ENCODE data around the gene KRTAP26-1. TPM values are rescaled to one million over a fixed set of nuclear protein-coding genes. Genes with fewer than 3 reads are reported as not detected.

KRTAP26-1 gene
- total RNA-seq (not detected), total RNA-seq (0 reads per million in 29 experiments)
- total RNA-seq (2013), result not detected

DNA sequence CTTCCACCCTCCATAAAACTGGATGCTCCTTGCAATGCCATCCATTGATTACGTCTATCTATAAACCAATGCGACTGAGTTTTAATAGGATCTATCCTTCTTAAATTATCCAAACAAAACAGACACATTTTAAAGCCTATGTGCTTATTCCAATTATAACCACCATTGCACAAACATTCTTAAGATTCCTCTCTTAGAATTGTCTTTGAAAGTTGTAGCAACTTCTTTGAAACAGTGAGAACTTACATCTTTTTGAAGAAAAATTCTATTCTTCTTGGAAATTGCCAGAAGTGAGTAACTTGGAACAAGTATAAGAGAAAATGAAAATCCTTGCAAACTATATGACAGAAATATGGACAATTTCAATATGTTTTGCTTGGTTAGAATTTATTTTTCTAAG, at the start of gene KRTAP26-1:
Gene KRTAP26-1 (minus strand): TSS at position 101 of the 400 bp plus-strand sequence. CDS start 280 bp downstream, outside the sequence.
- Histone ChIP-seq H3K4me3 (ENCODE audit: control insufficient read depth in 1 of 2, extremely low read depth in 1 of 2, low read length in 1 of 2) (no peak within 1 kb of the TSS), H3K9me3 (no peaks in the 10 kb centered on the region), H3K4me1 (ENCODE audit: control insufficient read depth in 1 of 2, extremely low read depth in 1 of 2, insufficient read depth in 2 of 2, low read length in 2 of 2) (no peaks in the 10 kb centered on the region), H3K36me3 (ENCODE audit: control insufficient read depth in 2 of 2, extremely low read depth in 1 of 2, insufficient read depth in 1 of 2, low read length in 1 of 2) (no peaks in the 10 kb centered on the region), H3K27ac (ENCODE audit: low read length) (no peak within 1 kb of the TSS), H3K27me3 (replicated peaks in 1 of 2; ENCODE audit: control insufficient read depth in 2 of 2, extremely low read depth in 1 of 2, insufficient read depth in 2 of 2, low read length in 1 of 2) (no peaks in the 10 kb centered on the region)
- Mint-ChIP-seq H3K4me3 (no peak within 1 kb of the TSS), H3K9me3 (peaks cover 0 to 7% (median 5%) of the 10 kb centered on the region in 3 donors), H3K36me3 (no peaks in the 10 kb centered on the region), H3K27ac (no peak within 1 kb of the TSS), H3K4me1 (no peaks in the 10 kb centered on the region), H3K27me3 (peaks cover 0 to 9% of the 10 kb centered on the region in 2 donors)
- DNase-seq (no peak), ATAC-seq (replicated peaks in 1 of 4) (no peak)
- ChIA-PET POLR2A (no interaction called here), CTCF (no interaction called here)
- WGBS (ENCODE audit: insufficient coverage), result 90% methylated on average over 2 of the region's 2 CpGs

DNA sequence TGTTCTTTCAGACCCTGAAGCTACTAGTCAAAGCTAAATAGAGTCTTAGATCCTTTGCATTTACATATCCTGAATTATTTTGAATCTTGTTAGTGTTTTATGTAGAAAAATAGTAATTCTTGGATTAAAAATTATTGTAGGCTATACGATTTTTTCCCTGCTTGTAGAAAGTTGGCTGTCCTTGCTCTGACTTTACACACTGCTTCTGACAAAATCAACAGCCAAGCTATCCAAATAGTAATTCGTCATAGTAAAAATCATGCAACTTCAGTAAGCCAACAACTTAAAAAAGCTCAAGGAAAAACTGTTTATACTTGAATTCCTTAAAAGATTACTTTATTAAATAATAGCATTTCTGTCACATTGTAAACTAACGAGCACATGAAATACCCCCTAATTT, 35.8 kb upstream of the KRTAP26-1 start:
- no peaks in the 10 kb centered on the region for H3K9me3 Mint-ChIP-seq
- DNase-seq (no peak), ATAC-seq (replicated peaks in 1 of 4) (no peak)
- WGBS (ENCODE audit: insufficient coverage), result no CpG with 5 or more reads among the region's 3 CpGs
- Histone ChIP-seq H3K4me1 (ENCODE audit: control insufficient read depth in 1 of 2, extremely low read depth in 1 of 2, insufficient read depth in 2 of 2, low read length in 2 of 2) (no peaks in the 10 kb centered on the region), H3K36me3 (ENCODE audit: control insufficient read depth in 2 of 2, extremely low read depth in 1 of 2, insufficient read depth in 1 of 2, low read length in 1 of 2) (no peaks in the 10 kb centered on the region), H3K4me3 (ENCODE audit: control insufficient read depth in 1 of 2, extremely low read depth in 1 of 2, low read length in 1 of 2) (no peak overlapping the region), H3K27me3 (replicated peaks in 1 of 2; ENCODE audit: control insufficient read depth in 2 of 2, extremely low read depth in 1 of 2, insufficient read depth in 2 of 2, low read length in 1 of 2) (no peaks in the 10 kb centered on the region), H3K27ac (ENCODE audit: low read length) (no peak overlapping the region), H3K9me3 (no peaks in the 10 kb centered on the region)
- no peaks in the 10 kb centered on the region for H3K4me1 Mint-ChIP-seq
- H3K36me3 Mint-ChIP-seq, result no peaks in the 10 kb centered on the region
- ChIA-PET CTCF (no interaction called here), POLR2A (no interaction called here)
- peaks cover 2 to 24% of the 10 kb centered on the region in 2 donors for H3K27me3 Mint-ChIP-seq
- no peak overlapping the region for H3K4me3 Mint-ChIP-seq
- no peak overlapping the region for H3K27ac Mint-ChIP-seq

DNA sequence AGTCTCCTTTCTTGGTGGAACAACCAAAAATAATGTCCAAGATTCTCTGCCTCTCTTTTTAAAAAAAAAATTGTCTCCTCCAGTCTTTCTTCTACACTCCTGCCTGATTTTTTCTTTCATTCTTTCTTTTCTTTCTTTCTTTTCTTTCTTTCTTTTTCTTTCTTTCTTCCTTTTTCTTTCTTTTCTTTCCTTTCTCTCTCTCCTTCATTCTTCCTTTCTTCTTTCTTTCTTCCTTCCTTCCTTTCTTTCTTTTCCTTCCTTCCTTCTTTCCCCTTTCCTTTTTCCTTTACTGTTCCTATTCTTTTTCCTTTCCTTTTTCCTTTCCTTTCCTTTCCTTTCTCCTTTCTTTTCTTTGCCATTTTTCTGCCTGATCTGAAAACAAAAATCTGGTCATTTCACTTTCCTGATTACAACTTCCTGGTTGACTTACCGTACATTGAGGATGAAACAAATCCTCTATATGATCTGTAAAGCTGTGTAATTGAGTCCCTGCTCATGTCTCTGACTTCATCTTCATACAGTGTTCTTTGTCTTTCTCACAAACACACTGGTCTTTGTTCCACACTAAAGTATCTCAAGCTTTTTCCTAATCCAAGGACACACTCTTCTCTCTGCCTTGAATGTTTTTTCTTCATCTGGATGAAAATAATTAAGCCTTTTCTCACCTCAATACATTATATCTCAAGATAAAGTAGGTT, 34.3 kb upstream of the KRTAP26-1 start:
- no peak for DNase-seq
- Histone ChIP-seq H3K36me3 (ENCODE audit: control insufficient read depth in 2 of 2, extremely low read depth in 1 of 2, insufficient read depth in 1 of 2, low read length in 1 of 2) (no peaks in the 10 kb centered on the region), H3K4me3 (ENCODE audit: control insufficient read depth in 1 of 2, extremely low read depth in 1 of 2, low read length in 1 of 2) (no peak overlapping the region), H3K27ac (ENCODE audit: low read length) (no peak overlapping the region), H3K4me1 (ENCODE audit: control insufficient read depth in 1 of 2, extremely low read depth in 1 of 2, insufficient read depth in 2 of 2, low read length in 2 of 2) (no peaks in the 10 kb centered on the region), H3K9me3 (no peaks in the 10 kb centered on the region), H3K27me3 (replicated peaks in 1 of 2; ENCODE audit: control insufficient read depth in 2 of 2, extremely low read depth in 1 of 2, insufficient read depth in 2 of 2, low read length in 1 of 2) (no peaks in the 10 kb centered on the region)
- Mint-ChIP-seq H3K36me3 (no peaks in the 10 kb centered on the region), H3K9me3 (no peaks in the 10 kb centered on the region), H3K27me3 (peaks cover 2 to 24% of the 10 kb centered on the region in 2 donors), H3K27ac (no peak overlapping the region), H3K4me3 (no peak overlapping the region), H3K4me1 (no peaks in the 10 kb centered on the region)
- POLR2A ChIA-PET, result no interaction called here
- CTCF ChIA-PET, result no interaction called here
- WGBS (ENCODE audit: insufficient coverage), result no CpG with 5 or more reads among the region's 1 CpG
- no peak for ATAC-seq (replicated peaks in 1 of 4)

DNA sequence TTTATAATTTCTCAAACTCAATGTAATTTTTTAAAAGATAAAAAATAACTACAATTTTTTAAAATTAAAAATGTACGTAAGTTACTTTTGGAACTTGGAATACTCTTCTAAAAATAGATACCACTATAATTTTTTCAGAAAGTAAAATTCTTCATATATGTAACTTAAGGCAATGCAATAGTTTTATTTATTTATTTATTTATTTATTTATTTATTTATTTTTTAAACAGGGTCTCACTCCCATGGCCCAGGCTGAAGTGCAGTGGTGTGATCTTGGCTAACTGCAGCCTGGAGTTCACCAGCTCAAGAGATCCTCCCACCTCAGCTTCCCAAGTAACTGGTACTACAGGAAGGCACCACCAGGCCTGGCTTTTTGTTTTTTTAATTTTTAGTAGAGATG, 31.4 kb upstream of the KRTAP26-1 start:
- no peak overlapping the region for H3K4me3 Mint-ChIP-seq
- H3K36me3 Mint-ChIP-seq, result no peaks in the 10 kb centered on the region
- H3K4me1 Mint-ChIP-seq, result no peaks in the 10 kb centered on the region
- ATAC-seq (replicated peaks in 1 of 4) (no peak), DNase-seq (no peak)
- POLR2A ChIA-PET, result no interaction called here
- no CpG with 5 or more reads among the region's 1 CpG for WGBS (ENCODE audit: insufficient coverage)
- H3K27ac ChIP-seq (ENCODE audit: low read length), result no peak overlapping the region
- CTCF ChIA-PET, result no interaction called here
- peaks cover 2 to 17% of the 10 kb centered on the region in 2 donors for H3K27me3 Mint-ChIP-seq
- H3K4me1 ChIP-seq (ENCODE audit: control insufficient read depth in 1 of 2, extremely low read depth in 1 of 2, insufficient read depth in 2 of 2, low read length in 2 of 2), result no peaks in the 10 kb centered on the region
- no peak overlapping the region for H3K27ac Mint-ChIP-seq
- no peak overlapping the region for H3K4me3 ChIP-seq (ENCODE audit: control insufficient read depth in 1 of 2, extremely low read depth in 1 of 2, low read length in 1 of 2)
- H3K9me3 Mint-ChIP-seq, result no peaks in the 10 kb centered on the region
- H3K27me3 ChIP-seq (replicated peaks in 1 of 2; ENCODE audit: control insufficient read depth in 2 of 2, extremely low read depth in 1 of 2, insufficient read depth in 2 of 2, low read length in 1 of 2), result no peaks in the 10 kb centered on the region
- no peaks in the 10 kb centered on the region for H3K9me3 ChIP-seq
- H3K36me3 ChIP-seq (ENCODE audit: control insufficient read depth in 2 of 2, extremely low read depth in 1 of 2, insufficient read depth in 1 of 2, low read length in 1 of 2), result no peaks in the 10 kb centered on the region

- Histone ChIP-seq H3K4me1 (ENCODE audit: control insufficient read depth in 1 of 2, extremely low read depth in 1 of 2, insufficient read depth in 2 of 2, low read length in 2 of 2) (no peaks in the 10 kb centered on the region), H3K27me3 (replicated peaks in 1 of 2; ENCODE audit: control insufficient read depth in 2 of 2, extremely low read depth in 1 of 2, insufficient read depth in 2 of 2, low read length in 1 of 2) (no peaks in the 10 kb centered on the region), H3K36me3 (ENCODE audit: control insufficient read depth in 2 of 2, extremely low read depth in 1 of 2, insufficient read depth in 1 of 2, low read length in 1 of 2) (no peaks in the 10 kb centered on the region), H3K27ac (ENCODE audit: low read length) (no peak overlapping the region), H3K9me3 (no peaks in the 10 kb centered on the region), H3K4me3 (ENCODE audit: control insufficient read depth in 1 of 2, extremely low read depth in 1 of 2, low read length in 1 of 2) (no peak overlapping the region)
- POLR2A ChIA-PET, result no interaction called here
- Mint-ChIP-seq H3K9me3 (no peaks in the 10 kb centered on the region), H3K36me3 (no peaks in the 10 kb centered on the region), H3K27ac (no peak overlapping the region), H3K27me3 (peaks cover 0 to 7% of the 10 kb centered on the region in 2 donors), H3K4me1 (no peaks in the 10 kb centered on the region), H3K4me3 (no peak overlapping the region)
- no peak for DNase-seq
- CTCF ChIA-PET, result no interaction called here
- no CpG with 5 or more reads among the region's 3 CpGs for WGBS (ENCODE audit: insufficient coverage)
- ATAC-seq (replicated peaks in 1 of 4), result no peak
These were observed 29.5 kb upstream of the KRTAP26-1 start for GRCh38 chr21:30349572-30349971.

- Histone ChIP-seq H3K9me3 (no peaks in the 10 kb centered on the region), H3K27ac (ENCODE audit: low read length) (no peak within 1 kb of the TSS), H3K4me3 (ENCODE audit: control insufficient read depth in 1 of 2, extremely low read depth in 1 of 2, low read length in 1 of 2) (no peak within 1 kb of the TSS), H3K27me3 (replicated peaks in 1 of 2; ENCODE audit: control insufficient read depth in 2 of 2, extremely low read depth in 1 of 2, insufficient read depth in 2 of 2, low read length in 1 of 2) (no peaks in the 10 kb centered on the region), H3K4me1 (ENCODE audit: control insufficient read depth in 1 of 2, extremely low read depth in 1 of 2, insufficient read depth in 2 of 2, low read length in 2 of 2) (no peaks in the 10 kb centered on the region), H3K36me3 (ENCODE audit: control insufficient read depth in 2 of 2, extremely low read depth in 1 of 2, insufficient read depth in 1 of 2, low read length in 1 of 2) (no peaks in the 10 kb centered on the region)
- Mint-ChIP-seq H3K9me3 (no peaks in the 10 kb centered on the region), H3K36me3 (no peaks in the 10 kb centered on the region), H3K4me1 (no peaks in the 10 kb centered on the region), H3K27me3 (peaks cover 0 to 3% of the 10 kb centered on the region in 2 donors), H3K4me3 (no peak within 1 kb of the TSS), H3K27ac (no peak within 1 kb of the TSS)
- DNase-seq (no peak), ATAC-seq (replicated peaks in 1 of 4) (no peak)
- ChIA-PET CTCF (interaction anchor here in 1 of 2 donors (0.6 kb wide), 1 partner anchor 14 kb away, joined by 9 read pairs; no protein-coding TSS in a partner anchor), POLR2A (no interaction called here)
- 89% methylated on average over 3 of the region's 4 CpGs for WGBS (ENCODE audit: insufficient coverage)
These were observed 28.4 kb upstream of the KRTAP26-1 start, which contains the start of gene KRTAP23-1 for GRCh38 chr21:30348506-30348905. KRTAP23-1 (minus strand) TSS chr21:30348606; CDS start chr21:30348606, 0 bp downstream.

All from T-cell (primary cell).